OCI-LY7 (cell line): ENCODE measurements around the gene TPRN. TPM values are rescaled to one million over a fixed set of nuclear protein-coding genes. Genes with fewer than 3 reads are reported as not detected.

Source experiments
- BruUV-seq: library from RNA; stranded (reverse); fragments of 400-500 nt; replicated peaks from 2 replicates; lab custom pipeline; 2021; lab: Mats Ljungman, UMichigan
- CTCF ChIA-PET: fragments of 300-600 bp; sonication (Branson Sonifier 250); formaldehyde crosslinking; loops from one replicate; lab custom pipeline; 2022; ENCODE audit warnings: antibody characterized with exemption; ENCODE audit not compliant: unreplicated experiment; lab: Charles Lee
- POLR2A ChIA-PET: fragments of 300-600 bp; sonication (Branson Sonifier 250); formaldehyde crosslinking; loops from one replicate; lab custom pipeline; 2022; ENCODE audit warnings: antibody characterized with exemption; lab: Charles Lee
- DNase-seq: peaks from one replicate; pipeline ENCODE4 v3.0.0-alpha.2; 2015; ENCODE audit warnings: low spot score
- H2AFZ ChIP-seq: fragments of 200-600 bp; sonication (generic), shearing (Covaris generic); 2 replicates; pipeline ENCODE4 v1.6.1; 2014; ENCODE audit warnings: mild to moderate bottlenecking, antibody characterized with exemption, low read length, moderate library complexity
- H3K27ac ChIP-seq: fragments of 200-600 bp; sonication (generic); 2 replicates; pipeline ENCODE4 v1.5.1; 2014; ENCODE audit warnings: mixed run types, low read depth, mild to moderate bottlenecking, moderate library complexity, low read length, inconsistent platforms; ENCODE audit not compliant: poor library complexity, severe bottlenecking
- H3K36me3 ChIP-seq: fragments of 200-600 bp; sonication (generic); 2 replicates; pipeline ENCODE4 v1.6.1; 2014; ENCODE audit warnings: mild to moderate bottlenecking, antibody characterized with exemption, low read length, moderate library complexity, mixed read lengths; ENCODE audit not compliant: insufficient read depth
- H3K4me1 ChIP-seq: fragments of 200-600 bp; sonication (generic); 2 replicates; pipeline ENCODE4 v1.5.1; 2014; ENCODE audit warnings: mild to moderate bottlenecking, low read length; ENCODE audit not compliant: insufficient read depth, poor library complexity, severe bottlenecking
- H3K4me2 ChIP-seq: fragments of 200-600 bp; sonication (generic); 2 replicates; pipeline ENCODE4 v1.6.1; 2014; ENCODE audit warnings: mild to moderate bottlenecking, low read length
- H3K4me3 ChIP-seq: fragments of 200-600 bp; sonication (generic); 2 replicates; pipeline ENCODE4 v1.5.1; 2014; ENCODE audit warnings: mild to moderate bottlenecking, low read depth, low read length; ENCODE audit not compliant: poor library complexity, severe bottlenecking
- H3K79me2 ChIP-seq: fragments of 200-600 bp; sonication (generic); 2 replicates; pipeline ENCODE4 v1.6.1; 2016; ENCODE audit warnings: low read depth, mild to moderate bottlenecking, low read length, moderate library complexity, mixed read lengths; ENCODE audit not compliant: insufficient read depth
- H3K9me2 ChIP-seq: fragments of 200-600 bp; sonication (generic); 2 replicates; pipeline ENCODE4 v1.6.1; 2016; ENCODE audit warnings: mild to moderate bottlenecking, low read length, mixed read lengths; ENCODE audit not compliant: insufficient read depth
- H3K9me3 ChIP-seq: fragments of 200-600 bp; sonication (generic); 2 replicates; pipeline ENCODE4 v1.6.1; 2014; ENCODE audit warnings: mild to moderate bottlenecking, mixed run types, low read length, mixed read lengths
- H4K20me1 ChIP-seq: fragments of 200-600 bp; sonication (generic); 2 replicates; pipeline ENCODE4 v1.6.1; 2014; ENCODE audit warnings: mild to moderate bottlenecking, antibody characterized with exemption, low read length, moderate library complexity, mixed read lengths; ENCODE audit not compliant: insufficient read depth
- EZH2phosphoT487 ChIP-seq: fragments of 200-600 bp; sonication (generic); IDR thresholded peaks from 2 replicates; pipeline ENCODE4 v1.6.1; 2018; ENCODE audit warnings: low read depth, borderline replicate concordance, mild to moderate bottlenecking, mixed run types, antibody characterized with exemption, low read length, moderate library complexity, mixed read lengths
- intact Hi-C: fragments of 100-400 bp; cut with micrococcal nuclease; formaldehyde crosslinking; loops from one replicate; pipeline ENCODE4 v1.10.0; 2022; ENCODE audit not compliant: unreplicated experiment
- total RNA-seq, 2 experiments: library from RNA; depleted of rRNA in 1 of 2; stranded (reverse); fragments of >200 nt in 1 of 2; shearing (Covaris generic) in 1 of 2; gene quantifications; 2 replicates each; pipeline ENCODE4 v1.2.3, GENCODE V29; 2014 to 2022
- TF ChIP-seq, protein P1 (sequence below): fragments of 200-600 bp; sonication (generic); conservative IDR thresholded peaks from 2 replicates; pipeline ENCODE4 v1.5.1; 2014; ENCODE audit warnings: mild to moderate bottlenecking, antibody characterized with exemption, low read length, moderate library complexity, mixed read lengths

Gene TPRN
- total RNA-seq, 2 experiments from 2014 or later, result 9.0 to 15.9 TPM

DNA sequence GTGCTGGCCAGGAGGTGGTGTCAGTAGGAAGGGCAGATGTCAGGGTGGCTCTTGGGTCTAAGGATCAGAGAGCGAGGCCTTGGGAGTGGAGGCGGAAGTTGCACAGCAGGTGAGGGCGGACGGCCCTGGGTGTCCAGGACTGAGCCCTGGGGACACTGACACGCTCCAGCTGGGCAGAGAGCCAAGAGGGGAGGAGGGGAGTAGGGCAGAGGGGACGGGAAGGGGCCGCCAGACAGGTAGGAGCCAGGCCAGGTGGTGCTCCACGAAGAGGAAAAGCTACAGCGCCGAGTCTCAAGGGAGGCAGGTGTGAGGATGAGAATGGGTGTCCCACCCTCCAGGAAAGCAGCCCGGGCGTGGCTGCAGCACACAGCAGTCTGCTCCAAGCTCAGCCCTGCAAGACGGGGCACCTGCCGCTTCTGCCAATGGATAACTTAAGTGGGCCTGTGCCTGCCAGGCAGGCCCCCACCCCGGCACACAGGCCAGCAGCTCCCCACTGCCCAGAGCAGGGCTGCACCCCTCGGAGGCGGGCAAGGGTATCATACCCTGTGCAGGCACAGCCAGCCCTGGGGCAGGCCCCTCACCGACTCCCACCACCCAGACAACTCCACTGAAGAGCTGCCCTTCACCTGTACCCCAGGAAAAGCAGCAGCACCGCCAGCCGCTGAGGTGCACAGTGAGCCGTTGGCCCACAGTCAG is 4.9 kb downstream of the TPRN start:
- BruUV-seq, result no TSS peak
- H3K4me1 ChIP-seq, result peaks cover under 1% of the 10 kb centered on the region
- no peak for DNase-seq
- ChIA-PET CTCF (interaction anchor here (0.5 kb wide), 2 partner anchors 28 to 543 kb away, joined by 4 to 5 read pairs; no protein-coding TSS in a partner anchor), POLR2A (no interaction called here)
- H3K9me2 ChIP-seq, result no peaks in the 10 kb centered on the region
- H2AFZ ChIP-seq, result no peak overlapping the region
- intact Hi-C loops, result no loop called here
- no peaks in the 10 kb centered on the region for H3K79me2 ChIP-seq
- TF ChIP-seq, protein P1, sequence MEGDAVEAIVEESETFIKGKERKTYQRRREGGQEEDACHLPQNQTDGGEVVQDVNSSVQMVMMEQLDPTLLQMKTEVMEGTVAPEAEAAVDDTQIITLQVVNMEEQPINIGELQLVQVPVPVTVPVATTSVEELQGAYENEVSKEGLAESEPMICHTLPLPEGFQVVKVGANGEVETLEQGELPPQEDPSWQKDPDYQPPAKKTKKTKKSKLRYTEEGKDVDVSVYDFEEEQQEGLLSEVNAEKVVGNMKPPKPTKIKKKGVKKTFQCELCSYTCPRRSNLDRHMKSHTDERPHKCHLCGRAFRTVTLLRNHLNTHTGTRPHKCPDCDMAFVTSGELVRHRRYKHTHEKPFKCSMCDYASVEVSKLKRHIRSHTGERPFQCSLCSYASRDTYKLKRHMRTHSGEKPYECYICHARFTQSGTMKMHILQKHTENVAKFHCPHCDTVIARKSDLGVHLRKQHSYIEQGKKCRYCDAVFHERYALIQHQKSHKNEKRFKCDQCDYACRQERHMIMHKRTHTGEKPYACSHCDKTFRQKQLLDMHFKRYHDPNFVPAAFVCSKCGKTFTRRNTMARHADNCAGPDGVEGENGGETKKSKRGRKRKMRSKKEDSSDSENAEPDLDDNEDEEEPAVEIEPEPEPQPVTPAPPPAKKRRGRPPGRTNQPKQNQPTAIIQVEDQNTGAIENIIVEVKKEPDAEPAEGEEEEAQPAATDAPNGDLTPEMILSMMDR, result no peak
- TF ChIP-seq EZH2phosphoT487, result no peak
- H3K4me2 ChIP-seq, result no peak overlapping the region
- H3K9me3 ChIP-seq, result no peaks in the 10 kb centered on the region
- no peak overlapping the region for H3K4me3 ChIP-seq
- H3K27ac ChIP-seq, result no peak overlapping the region
- peaks cover 9% of the 10 kb centered on the region; the same call in 1 of the 2 replicates for H3K36me3 ChIP-seq
- H4K20me1 ChIP-seq, result no peaks in the 10 kb centered on the region

DNA sequence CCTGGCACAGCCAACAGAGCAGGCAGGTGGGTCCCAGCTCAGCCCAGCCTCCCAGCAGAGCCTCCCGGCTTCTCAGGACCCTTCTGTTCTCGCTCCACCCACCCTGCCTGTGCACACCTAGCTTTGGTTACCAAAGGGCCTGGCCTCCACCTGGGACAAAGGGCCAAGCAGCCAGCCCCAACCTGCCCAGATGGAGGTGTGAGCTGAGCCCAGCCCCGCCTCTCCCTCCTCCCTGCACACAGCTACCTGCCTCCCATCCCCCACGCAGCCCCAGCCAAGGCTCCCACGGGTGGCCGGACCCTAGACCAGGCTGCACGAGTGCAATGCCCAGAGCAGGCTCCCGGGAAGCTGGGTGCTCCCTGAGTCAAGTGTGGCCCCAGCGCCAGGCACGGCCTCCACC is 5.6 kb downstream of the TPRN start:
- ChIA-PET POLR2A (no interaction called here), CTCF (no interaction called here)
- no peaks in the 10 kb centered on the region for H4K20me1 ChIP-seq
- H3K36me3 ChIP-seq, result peaks cover 17% of the 10 kb centered on the region; the same call in 1 of the 2 replicates
- no peak overlapping the region for H2AFZ ChIP-seq
- no peaks in the 10 kb centered on the region for H3K9me2 ChIP-seq
- H3K4me2 ChIP-seq, result no peak overlapping the region
- no peaks in the 10 kb centered on the region for H3K9me3 ChIP-seq
- BruUV-seq, result no TSS peak
- intact Hi-C loops, result no loop called here
- H3K4me3 ChIP-seq, result no peak overlapping the region
- peaks cover 8% of the 10 kb centered on the region for H3K4me1 ChIP-seq
- TF ChIP-seq, protein P1, result no peak
- TF ChIP-seq EZH2phosphoT487, result no peak
- no peak for DNase-seq
- H3K79me2 ChIP-seq, result peaks cover 5% of the 10 kb centered on the region; the same call in 1 of the 2 replicates
- H3K27ac ChIP-seq, result no peak overlapping the region

DNA sequence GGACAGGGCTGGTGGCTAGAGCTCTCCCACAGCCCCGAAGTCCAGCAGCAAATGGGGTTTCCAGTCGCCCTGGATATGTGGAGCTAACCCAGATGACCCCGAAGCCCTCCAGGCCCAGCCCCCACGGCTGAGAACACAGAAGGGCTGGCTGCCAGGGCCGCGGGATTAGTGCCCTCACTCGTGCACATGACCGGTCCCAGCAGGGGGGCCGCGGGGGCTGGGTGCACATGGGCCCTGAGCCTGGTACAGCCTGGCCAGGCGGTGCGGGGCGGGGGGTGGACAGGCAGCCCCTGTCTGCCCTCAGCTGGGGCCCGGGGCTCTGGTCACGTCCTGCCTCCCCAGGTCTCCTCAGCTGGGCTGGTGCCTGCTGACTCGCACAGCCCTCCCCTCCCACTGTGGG is 6.2 kb downstream of the TPRN start:
- CTCF ChIA-PET, result interaction anchor here (0.5 kb wide), 1 partner anchor 166 kb away, joined by 3 read pairs; no protein-coding TSS in a partner anchor
- intact Hi-C loops, result no loop called here
- Histone ChIP-seq H3K4me3 (no peak overlapping the region), H3K4me1 (peaks cover 12% of the 10 kb centered on the region), H3K9me2 (no peaks in the 10 kb centered on the region), H3K4me2 (no peak overlapping the region), H3K36me3 (peaks cover 20% of the 10 kb centered on the region; the same call in 1 of the 2 replicates), H3K27ac (no peak overlapping the region), H2AFZ (no peak overlapping the region), H3K79me2 (peaks cover 10% of the 10 kb centered on the region; the same call in 1 of the 2 replicates), H3K9me3 (no peaks in the 10 kb centered on the region), H4K20me1 (no peaks in the 10 kb centered on the region)
- POLR2A ChIA-PET, result no interaction called here
- BruUV-seq, result no TSS peak
- no peak for DNase-seq
- TF ChIP-seq, protein P1, result no peak
- TF ChIP-seq EZH2phosphoT487, result no peak
